GM19452 (cell line): ENCODE results near the gene NUDT16L1.

Source experiments
- ATAC-seq: cut with Tn5 transposase; IDR thresholded peaks from one replicate; pipeline ENCODE4 v1.9.1; 2021; ENCODE audit not compliant: unreplicated experiment

NUDT16L1 gene

GRCh38 chr16:4693956-4694641, 737 bp downstream of the NUDT16L1 start:
- ATAC-seq: no peak

GRCh38 chr16:4694642-4695451, 1.5 kb downstream of the NUDT16L1 start:
- ATAC-seq: no peak

GRCh38 chr16:4695473-4696171, 2.3 kb downstream of the NUDT16L1 start:
- no peak for ATAC-seq

GRCh38 chr16:4696172-4696904, 3.0 kb downstream of the NUDT16L1 start:
- no peak for ATAC-seq

GRCh38 chr16:4696905-4697847, 3.8 kb downstream of the NUDT16L1 start:
- ATAC-seq: no peak

GRCh38 chr16:4697848-4698291, 4.5 kb downstream of the NUDT16L1 start:
- no peak for ATAC-seq

- ATAC-seq: no peak
Measured at GRCh38 chr16:4698321-4699045, 5.1 kb downstream of the NUDT16L1 start.

- no peak for ATAC-seq
Measured at GRCh38 chr16:4699046-4699556, 5.7 kb downstream of the NUDT16L1 start.

GRCh38 chr16:4700380-4700996, 7.1 kb downstream of the NUDT16L1 start:
- no peak for ATAC-seq

GRCh38 chr16:4700997-4701743, 7.8 kb downstream of the NUDT16L1 start:
- ATAC-seq: no peak

GRCh38 chr16:4701791-4702465, 8.6 kb downstream of the NUDT16L1 start:
- ATAC-seq: no peak

GRCh38 chr16:4702466-4702808, 9.1 kb downstream of the NUDT16L1 start:
- no peak for ATAC-seq

- no peak for ATAC-seq
Measured at GRCh38 chr16:4703906-4704305, 10.5 kb downstream of the NUDT16L1 start.

GRCh38 chr16:4704491-4704890, 11.1 kb downstream of the NUDT16L1 start:
- ATAC-seq: no peak

GRCh38 chr16:4704913-4705312, 11.6 kb downstream of the NUDT16L1 start:
- no peak for ATAC-seq

GRCh38 chr16:4706871-4707270, 13.5 kb downstream of the NUDT16L1 start:
- ATAC-seq: no peak

GRCh38 chr16:4709481-4709880, 16.1 kb downstream of the NUDT16L1 start:
- no peak for ATAC-seq
